Tibial nerve (tissue), 4 donors: ENCODE measurements around the gene FNDC11. TPM values are rescaled to one million over a fixed set of nuclear protein-coding genes. Genes with fewer than 3 reads are reported as not detected.
"Not testable (repeated sequence)": the region's sequence is repeated elsewhere in the genome, so short reads cannot be mapped to it uniquely, and the experiment has no call there.

Experiments used
- DNase-seq, 2 donors: peaks; one replicate each; pipeline ENCODE4 v3.0.0-alpha.2; 2019; ENCODE audit warnings: low spot score in 2 of 2
- H3K27ac ChIP-seq, 4 donors: fragments of 200-600 bp; sonication (generic) in 3 of 4; one replicate each; pipeline ENCODE4 v1.5.1; 2017 to 2019; ENCODE audit warnings: mild to moderate bottlenecking in 1 of 4
- H3K27me3 ChIP-seq, 2 donors: fragments of 200-600 bp; sonication (generic) in 1 of 2; one replicate each; pipeline versions ENCODE4 v1.5.1 to v1.6.0; 2017 to 2019
- H3K36me3 ChIP-seq, 3 donors: fragments of 200-600 bp; sonication (generic); one replicate each; pipeline ENCODE4 v1.5.1; 2018 to 2019
- H3K4me1 ChIP-seq, 4 donors: fragments of 200-600 bp; sonication (generic) in 3 of 4; one replicate each; pipeline ENCODE4 v1.5.1; 2017 to 2019
- H3K4me3 ChIP-seq, 4 donors: fragments of 200-600 bp; sonication (generic) in 3 of 4; one replicate each; pipeline ENCODE4 v1.5.1; 2017 to 2019; ENCODE audit warnings: mild to moderate bottlenecking in 1 of 4, moderate library complexity in 1 of 4
- H3K9me3 ChIP-seq, 4 donors: fragments of 200-600 bp; sonication (generic) in 3 of 4; one replicate each; pipeline ENCODE4 v1.5.1; 2017 to 2019
- EP300 ChIP-seq, 2 donors: sonication (generic); formaldehyde crosslinking; IDR thresholded peaks; one replicate each; pipeline ENCODE4 v1.6.1; 2017; ENCODE audit warnings: antibody characterized with exemption in 2 of 2, mild to moderate bottlenecking in 1 of 2
- POLR2A ChIP-seq, 2 donors: fragments of 450-650 bp; IDR thresholded peaks; one replicate each; pipeline ENCODE4 v1.6.1; 2017; ENCODE audit warnings: antibody characterized with exemption in 2 of 2, mild to moderate bottlenecking in 2 of 2, moderate library complexity in 2 of 2
- WGBS, 2 donors: methylation state at CpG; one replicate each; pipeline ENCODE4 v1.1.5; 2018; 5-methylcytosine and 5-hydroxymethylcytosine counted together
- total RNA-seq, 4 donors: library from RNA; depleted of rRNA; stranded (reverse); fragments of >200 nt; gene quantifications; one replicate each; pipeline ENCODE4 v1.1.0, GENCODE V29; 2016
- TF ChIP-seq, protein P1 (sequence below), 5 experiments: fragments of 200-600 bp in 3 of 5; fragments of 450-650 bp in 2 of 5; sonication (generic) in 3 of 5; IDR thresholded peaks; one replicate each; pipeline ENCODE4 v1.5.1; 2016 to 2019; ENCODE audit warnings: antibody characterized with exemption in 5 of 5, mild to moderate bottlenecking in 3 of 5, moderate library complexity in 2 of 5

FNDC11 gene
- total RNA-seq, 4 donors from 2014 or later: 0.21 to 1.4 (median 0.30) TPM; not detected in 1

DNA sequence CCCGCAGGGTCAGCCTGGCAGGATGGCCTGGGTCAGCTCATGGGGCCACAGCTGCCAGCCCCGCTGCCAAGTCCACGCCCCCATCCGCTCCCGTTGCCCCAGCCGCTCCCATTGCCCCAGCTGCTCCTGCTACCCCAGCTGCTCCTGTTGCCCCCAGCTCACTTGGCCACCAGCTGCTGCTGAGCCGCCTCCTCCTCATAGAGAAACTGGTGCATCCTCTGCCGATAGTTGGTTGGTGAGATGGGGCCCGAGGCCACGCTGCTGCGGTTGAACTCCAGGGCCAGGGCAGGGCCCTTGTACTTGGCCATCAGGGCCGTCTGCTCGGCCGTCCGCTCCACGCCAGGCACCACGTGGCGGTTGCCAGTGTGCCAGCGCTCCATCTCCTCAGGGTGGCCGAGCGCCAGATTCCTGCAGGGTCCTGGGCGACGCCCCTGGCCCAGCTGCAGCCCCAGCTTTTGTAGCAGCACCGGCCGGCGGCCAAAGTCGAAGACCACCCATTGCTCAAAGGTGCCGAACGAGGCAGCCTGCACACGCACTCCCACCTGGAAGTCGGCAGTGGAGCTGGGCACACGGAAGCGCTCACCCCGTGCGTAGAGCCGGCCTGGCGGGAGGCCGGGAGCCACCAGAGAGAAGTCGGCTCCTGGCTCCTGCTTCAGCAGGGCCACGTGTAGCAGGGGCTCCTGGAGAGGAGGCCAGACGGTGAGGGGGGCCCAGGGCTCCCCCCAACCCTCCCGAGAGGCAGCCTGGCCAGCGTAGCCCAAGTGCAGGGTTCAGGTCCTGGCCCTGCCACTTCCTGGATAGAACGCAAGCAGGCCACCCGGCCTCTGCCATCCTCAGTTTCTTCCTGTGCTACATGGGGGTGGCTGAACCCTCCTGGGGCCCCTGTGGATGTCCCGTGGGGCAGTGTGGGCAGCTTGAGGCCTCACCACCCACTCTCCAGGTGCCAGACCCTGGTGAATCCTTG, 15.3 kb downstream of the FNDC11 start:
- Histone ChIP-seq H3K27me3 (no peaks in the 10 kb centered on the region), H3K9me3 (no peaks in the 10 kb centered on the region), H3K36me3 (peaks cover 0 to 70% (median 0%) of the 10 kb centered on the region in 3 donors), H3K4me1 (peaks cover 0 to 18% (median 10%) of the 10 kb centered on the region in 4 donors), H3K4me3 (no peak overlapping the region), H3K27ac (no peak overlapping the region)
- no peak for DNase-seq
- TF ChIP-seq EP300 (IDR thresholded peaks at IDR 0.05) (no peak), POLR2A (IDR thresholded peaks at IDR 0.05) (no peak)
- TF ChIP-seq, protein P1, sequence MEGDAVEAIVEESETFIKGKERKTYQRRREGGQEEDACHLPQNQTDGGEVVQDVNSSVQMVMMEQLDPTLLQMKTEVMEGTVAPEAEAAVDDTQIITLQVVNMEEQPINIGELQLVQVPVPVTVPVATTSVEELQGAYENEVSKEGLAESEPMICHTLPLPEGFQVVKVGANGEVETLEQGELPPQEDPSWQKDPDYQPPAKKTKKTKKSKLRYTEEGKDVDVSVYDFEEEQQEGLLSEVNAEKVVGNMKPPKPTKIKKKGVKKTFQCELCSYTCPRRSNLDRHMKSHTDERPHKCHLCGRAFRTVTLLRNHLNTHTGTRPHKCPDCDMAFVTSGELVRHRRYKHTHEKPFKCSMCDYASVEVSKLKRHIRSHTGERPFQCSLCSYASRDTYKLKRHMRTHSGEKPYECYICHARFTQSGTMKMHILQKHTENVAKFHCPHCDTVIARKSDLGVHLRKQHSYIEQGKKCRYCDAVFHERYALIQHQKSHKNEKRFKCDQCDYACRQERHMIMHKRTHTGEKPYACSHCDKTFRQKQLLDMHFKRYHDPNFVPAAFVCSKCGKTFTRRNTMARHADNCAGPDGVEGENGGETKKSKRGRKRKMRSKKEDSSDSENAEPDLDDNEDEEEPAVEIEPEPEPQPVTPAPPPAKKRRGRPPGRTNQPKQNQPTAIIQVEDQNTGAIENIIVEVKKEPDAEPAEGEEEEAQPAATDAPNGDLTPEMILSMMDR (IDR thresholded peaks at IDR 0.05): no peak
- 83 to 87% methylated on average over 20 to 42 of the region's 46 CpGs for WGBS, 2 donors

DNA sequence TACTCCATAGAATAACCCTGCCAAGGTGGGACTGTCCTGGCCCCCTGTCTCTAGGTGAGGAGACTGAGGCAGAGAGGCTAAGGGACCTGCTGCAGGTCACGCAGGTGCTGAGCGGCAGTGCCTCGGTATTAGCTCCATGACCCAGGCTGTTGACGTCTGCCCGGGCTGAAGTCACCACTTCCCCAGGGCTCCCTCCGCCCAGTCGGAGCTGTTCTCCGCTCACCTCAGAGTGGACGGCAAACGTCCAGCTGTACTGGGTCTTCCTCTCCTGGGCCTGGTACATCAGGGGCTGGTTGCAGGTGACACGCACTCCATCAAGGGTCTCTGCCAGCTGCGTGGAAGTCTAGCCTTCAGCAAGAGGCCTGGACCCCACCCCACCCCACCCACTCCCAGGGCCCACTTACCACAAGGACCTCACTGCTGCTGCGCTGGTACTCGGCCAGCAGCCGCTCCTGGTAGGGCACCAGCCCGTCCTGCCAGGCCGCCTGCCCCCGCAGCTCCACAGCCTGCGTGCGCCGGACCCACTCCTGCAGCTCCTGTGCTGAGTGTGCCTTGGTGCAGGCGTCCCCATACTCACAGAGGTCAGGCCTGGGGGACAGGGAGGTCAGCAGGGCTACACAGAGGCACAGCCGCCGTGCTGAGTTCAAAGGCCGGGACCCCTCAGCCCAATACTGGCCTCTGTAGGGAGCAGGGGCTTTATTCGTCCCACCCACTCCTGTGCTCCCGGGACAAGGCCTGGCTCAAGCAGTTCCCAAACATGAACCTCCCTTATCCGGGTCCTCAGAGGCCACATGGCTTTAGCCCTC, 16.5 kb downstream of the FNDC11 start:
- Histone ChIP-seq H3K9me3 (no peaks in the 10 kb centered on the region), H3K27me3 (no peaks in the 10 kb centered on the region), H3K27ac (no peak overlapping the region), H3K4me3 (no peak overlapping the region), H3K4me1 (peaks cover 0 to 27% (median 12%) of the 10 kb centered on the region in 4 donors), H3K36me3 (peaks cover 0 to 58% (median 0%) of the 10 kb centered on the region in 3 donors)
- DNase-seq: no peak
- TF ChIP-seq POLR2A (IDR thresholded peaks at IDR 0.05) (no peak), EP300 (IDR thresholded peaks at IDR 0.05) (no peak)
- TF ChIP-seq, protein P1 (IDR thresholded peaks at IDR 0.05): no peak
- 88% methylated on average over 14 to 21 of the region's 28 CpGs for WGBS, 2 donors

DNA sequence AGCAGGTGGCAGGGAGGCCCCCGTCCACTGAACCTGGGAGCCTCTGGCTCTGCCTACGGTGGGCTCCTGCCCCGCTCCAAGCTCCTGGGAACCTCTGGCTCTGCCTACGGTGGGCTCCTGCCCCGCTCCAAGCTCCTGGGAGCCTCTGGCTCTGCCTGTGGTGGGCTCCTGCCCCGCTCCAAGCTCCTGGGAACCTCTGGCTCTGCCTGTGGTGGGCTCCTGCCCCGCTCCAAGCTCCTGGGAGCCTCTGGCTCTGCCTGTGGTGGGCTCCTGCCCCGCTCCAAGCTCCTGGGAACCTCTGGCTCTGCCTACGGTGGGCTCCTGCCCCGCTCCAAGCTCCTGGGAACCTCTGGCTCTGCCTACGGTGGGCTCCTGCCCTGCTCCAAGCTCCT, 17.1 kb downstream of the FNDC11 start:
- 52 to 58% methylated on average over 2 to 9 of the region's 11 CpGs for WGBS, 2 donors
- not testable (repeated sequence) for H3K27me3 ChIP-seq, H3K4me3 ChIP-seq, H3K27ac ChIP-seq, H3K9me3 ChIP-seq, DNase-seq
- Histone ChIP-seq H3K36me3 (peaks cover 0 to 52% (median 0%) of the 10 kb centered on the region in 3 donors), H3K4me1 (peaks cover 0 to 27% (median 12%) of the 10 kb centered on the region in 4 donors)

DNA sequence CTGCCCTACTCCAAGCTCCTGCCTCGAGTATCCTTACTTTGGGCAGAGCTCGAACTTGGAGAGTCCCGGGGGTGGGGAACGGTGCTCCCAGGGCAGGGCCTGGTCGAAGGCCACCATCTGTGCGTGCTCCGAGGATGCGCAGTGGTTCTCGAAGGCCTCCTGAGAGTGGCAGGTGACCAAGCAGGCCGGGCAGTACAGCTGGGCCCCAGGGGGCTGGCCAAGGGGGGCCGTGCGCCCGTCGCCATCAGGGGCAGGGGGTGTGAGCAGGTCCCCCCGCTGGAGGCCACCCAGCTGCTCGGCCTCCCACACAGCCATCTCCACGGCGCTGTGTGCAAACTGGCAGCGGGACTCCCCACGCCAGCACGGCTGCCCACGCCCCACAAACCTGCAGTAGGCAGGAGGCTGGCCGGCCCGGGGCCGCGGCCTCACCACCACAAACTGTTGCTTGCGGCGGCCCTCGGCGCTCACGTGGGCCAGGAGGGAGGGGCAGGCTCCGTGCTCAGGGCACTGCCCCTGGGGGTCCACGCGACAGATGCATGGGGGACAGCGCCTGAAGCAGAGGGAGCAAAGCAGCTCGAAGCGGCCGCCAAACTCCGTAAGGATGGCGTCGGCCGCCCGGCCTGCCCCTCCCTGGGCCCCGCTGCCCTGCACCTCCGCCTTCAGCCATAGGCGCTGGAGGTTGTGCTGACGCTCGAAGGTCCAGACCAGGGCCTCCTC, 18.3 kb downstream of the FNDC11 start:
- DNase-seq: no peak
- no peak for TF ChIP-seq EP300 (IDR thresholded peaks at IDR 0.05)
- TF ChIP-seq, protein P1 (IDR thresholded peaks at IDR 0.05): no peak
- no peak for TF ChIP-seq POLR2A (IDR thresholded peaks at IDR 0.05)
- no peaks in the 10 kb centered on the region for H3K27me3 ChIP-seq
- WGBS, 2 donors: 86 to 89% methylated on average over 30 to 32 of the region's 48 CpGs
- H3K9me3 ChIP-seq: no peaks in the 10 kb centered on the region
- H3K4me3 ChIP-seq: no peak overlapping the region
- H3K27ac ChIP-seq: no peak overlapping the region
- H3K4me1 ChIP-seq: peaks cover 0 to 27% (median 12%) of the 10 kb centered on the region in 4 donors
- H3K36me3 ChIP-seq: peaks cover 0 to 40% (median 0%) of the 10 kb centered on the region in 3 donors
